Activated CD4-positive, alpha-beta memory T cell treated with anti-CD3 and anti-CD28 coated beads, Interleukin-2, amount 10 ng/mL, durations not matched to agents 7 days and 5 days (primary cell): Measurements from ENCODE around the gene VANGL1. TPM values are rescaled to one million over a fixed set of nuclear protein-coding genes. Genes with fewer than 3 reads are reported as not detected.

Experiments used
- total RNA-seq, 2 experiments: library from RNA; stranded (reverse); gene quantifications; one replicate each; pipeline ENCODE4 v1.2.3, GENCODE V29; 2021

VANGL1 gene
- total RNA-seq, 2 experiments from 2014 or later = 17.5 to 17.7 TPM

Other genes with a start within 250 kb of the VANGL1 start
- not detected for gene CASQ2, start 126.7 kb downstream of the VANGL1 start, total RNA-seq
- gene NHLH2, start 199.2 kb downstream of the VANGL1 start, total RNA-seq = not detected